Measurements from ENCODE around the gene ATP6V0A4.
"Not testable (repeated sequence)": the region's sequence is repeated elsewhere in the genome, so short reads cannot be mapped to it uniquely, and the experiment has no call there.

ATP6V0A4 gene

GRCh38 chr7:138748666-138749065 lies 49.3 kb downstream of the ATP6V0A4 start:
- DNase-seq: no peak

GRCh38 chr7:138746073-138746472 lies 51.9 kb downstream of the ATP6V0A4 start:
- DNase-seq: no peak

- DNase-seq: no peak
These were observed 52.8 kb downstream of the ATP6V0A4 start for GRCh38 chr7:138745189-138745588.

- no peak for DNase-seq
These were observed 56.6 kb downstream of the ATP6V0A4 start for GRCh38 chr7:138741453-138741735.

- DNase-seq: no peak
These were observed 58.1 kb downstream of the ATP6V0A4 start for GRCh38 chr7:138739859-138740258.

GRCh38 chr7:138738551-138739335 lies 59.3 kb downstream of the ATP6V0A4 start:
- DNase-seq: peak; percentile 84 to 94

GRCh38 chr7:138738114-138738513 lies 59.9 kb downstream of the ATP6V0A4 start:
- DNase-seq: no peak

- no peak for DNase-seq
These were observed 62.6 kb downstream of the ATP6V0A4 start for GRCh38 chr7:138735399-138735798.

GRCh38 chr7:138731733-138732132 lies 66.3 kb downstream of the ATP6V0A4 start:
- DNase-seq: not testable (repeated sequence)

GRCh38 chr7:138729444-138729843 lies 68.6 kb downstream of the ATP6V0A4 start:
- DNase-seq: no peak

- DNase-seq: no peak
These were observed 70.5 kb downstream of the ATP6V0A4 start for GRCh38 chr7:138727336-138728099.

- DNase-seq: no peak
These were observed 71.7 kb downstream of the ATP6V0A4 start for GRCh38 chr7:138726288-138726687.

- no peak for DNase-seq
These were observed 77.7 kb downstream of the ATP6V0A4 start for GRCh38 chr7:138720286-138720685.

- DNase-seq: no peak
These were observed 81.1 kb downstream of the ATP6V0A4 start for GRCh38 chr7:138716889-138717288.

- DNase-seq: no peak
These were observed 84.8 kb downstream of the ATP6V0A4 start for GRCh38 chr7:138713191-138713590.

GRCh38 chr7:138712652-138713051 lies 85.3 kb downstream of the ATP6V0A4 start:
- DNase-seq: no peak

- DNase-seq: no peak
These were observed 87.2 kb downstream of the ATP6V0A4 start for GRCh38 chr7:138710536-138711385.

GRCh38 chr7:138705167-138705566 lies 92.8 kb downstream of the ATP6V0A4 start:
- no peak for DNase-seq

- no peak for DNase-seq
These were observed 96.5 kb downstream of the ATP6V0A4 start for GRCh38 chr7:138701537-138701923.

- DNase-seq: no peak
These were observed 97.0 kb downstream of the ATP6V0A4 start, which contains the start of gene SVOPL for GRCh38 chr7:138700857-138701536. SVOPL (minus strand) TSS chr7:138701362; CDS start chr7:138679045, 22,317 bp downstream.

- no peak for DNase-seq
These were observed 98.3 kb downstream of the ATP6V0A4 start for GRCh38 chr7:138699661-138700060.

GRCh38 chr7:138698281-138698680 lies 99.7 kb downstream of the ATP6V0A4 start:
- no peak for DNase-seq
